K562 (cell line): Measurements from ENCODE around the gene CCSER1. TPM values are rescaled to one million over a fixed set of nuclear protein-coding genes. Genes with fewer than 3 reads are reported as not detected.

ENCODE experiments used
- ATAC-seq: fragments of 200-7000 bp; cut with Tn5 transposase; 3 replicates; pipeline ENCODE4 v1.9.1; 2020; ENCODE audit warnings: moderate library complexity
- BruUV-seq: library from RNA; stranded (reverse); fragments of 400-500 nt; replicated peaks from 2 replicates; lab custom pipeline; 2021; lab: Mats Ljungman, UMichigan
- CTCF ChIA-PET: fragments of 300-600 bp; formaldehyde crosslinking; extraction: SDS; loops from one replicate; lab custom pipeline; 2021; ENCODE audit warnings: low intra/inter-chr PET ratio; lab: Yijun Ruan, JAX
- POLR2A ChIA-PET: fragments of 300-600, 350-650 bp; sonication (Branson Sonifier 250); formaldehyde crosslinking; extraction: SDS; loops from one replicate; lab custom pipeline; 2021; ENCODE audit warnings: antibody characterized with exemption, inconsistent platforms; lab: Yijun Ruan, JAX
- DNase-seq, 4 experiments: peaks; one replicate each; pipeline versions ENCODE4 v3.0.0 to v3.0.0-alpha.2; 2011 to 2018; ENCODE audit warnings: low spot score in 3 of 4, mixed read lengths in 3 of 4; ENCODE audit errors: extremely low read depth in 1 of 4
- FAIRE-seq: peaks from 2 replicates; lab custom pipeline; 2011; peaks lifted over from hg19 to GRCh38; lab: Jason Lieb, UNC
- H2AFZ ChIP-seq: 2 replicates; pipeline ENCODE4 v1.6.0; 2011; ENCODE audit warnings: low read depth, low read length, control low read depth, inconsistent platforms
- H3K27ac ChIP-seq: fragments of 200-600 bp; 3 replicates; pipeline ENCODE4 v1.8.0; 2011; ENCODE audit warnings: low read depth, mild to moderate bottlenecking, control low read depth, inconsistent platforms, low read length, moderate library complexity, mixed read lengths; ENCODE audit errors: extremely low read depth
- H3K27me3 ChIP-seq, 2 experiments: fragments of 300-600 bp in 1 of 2; 2 replicates in 1 of 2; 3 replicates in 1 of 2; pipeline versions ENCODE4 v1.6.0 to v1.8.0; 2011; ENCODE audit warnings: inconsistent platforms in 2 of 2, low read length in 2 of 2, mild to moderate bottlenecking in 1 of 2, mixed read lengths in 1 of 2, moderate library complexity in 1 of 2; ENCODE audit not compliant: control insufficient read depth in 2 of 2, insufficient read depth in 2 of 2
- H3K36me3 ChIP-seq: fragments of 300-600 bp; 3 replicates; pipeline ENCODE4 v1.8.0; 2011; ENCODE audit warnings: mild to moderate bottlenecking, low read length, inconsistent platforms; ENCODE audit not compliant: control insufficient read depth, insufficient read depth
- H3K4me1 ChIP-seq, 2 experiments: fragments of 200-600 bp in 1 of 2; replicated peaks in 1 of 2; 2 replicates in 1 of 2; 3 replicates in 1 of 2; pipeline versions ENCODE4 v1.5.1 to v1.8.0; 2011; ENCODE audit warnings: inconsistent platforms in 2 of 2, low read length in 2 of 2, mild to moderate bottlenecking in 1 of 2, mixed read lengths in 1 of 2, moderate library complexity in 1 of 2; ENCODE audit not compliant: control insufficient read depth in 2 of 2, insufficient read depth in 2 of 2
- H3K4me2 ChIP-seq: 2 replicates; pipeline ENCODE4 v1.6.1; 2011; ENCODE audit warnings: low read length, control low read depth, inconsistent platforms, mixed read lengths; ENCODE audit not compliant: insufficient read depth
- H3K4me3 ChIP-seq: fragments of 200-600 bp; sonication (generic), shearing (Covaris generic); 2 replicates; pipeline ENCODE4 v1.5.1; 2016; ENCODE audit warnings: control low read depth, inconsistent platforms
- H3K79me2 ChIP-seq: fragments of 200-600 bp; 3 replicates; pipeline ENCODE4 v1.8.0; 2011; ENCODE audit warnings: low read length, inconsistent platforms; ENCODE audit not compliant: control insufficient read depth, insufficient read depth
- H3K9ac ChIP-seq, 2 experiments: 2 replicates each; pipeline versions ENCODE4 v1.6.0 to v1.6.1; 2011; ENCODE audit warnings: low read depth in 2 of 2, low read length in 2 of 2, control low read depth in 1 of 2, inconsistent platforms in 1 of 2, mild to moderate bottlenecking in 1 of 2, mixed read lengths in 1 of 2; ENCODE audit not compliant: insufficient read depth in 1 of 2
- H3K9me1 ChIP-seq: one replicate; pipeline ENCODE4 v1.6.0; 2011; ENCODE audit warnings: inconsistent platforms, mild to moderate bottlenecking, low read length, moderate library complexity; ENCODE audit not compliant: control insufficient read depth, insufficient read depth
- H3K9me3 ChIP-seq: replicated peaks from 2 replicates; pipeline ENCODE4 v1.5.1; 2011; ENCODE audit warnings: low read depth, low read length, inconsistent platforms; ENCODE audit not compliant: control insufficient read depth, insufficient read depth
- H4K20me1 ChIP-seq: replicated peaks from 2 replicates; pipeline ENCODE4 v1.6.1; 2011; ENCODE audit warnings: low read length, inconsistent platforms, mixed read lengths; ENCODE audit not compliant: control insufficient read depth, insufficient read depth
- BRD4 ChIP-seq: fragments of 200-600 bp; sonication (generic); IDR thresholded peaks from 2 replicates; pipeline ENCODE4 v1.6.1; 2017; ENCODE audit warnings: inconsistent platforms
- FOS ChIP-seq: IDR thresholded peaks from 3 replicates; pipeline ENCODE4 v1.6.1; 2011; ENCODE audit not compliant: insufficient read length; ENCODE audit errors: extremely low read depth
- GABPB1 ChIP-seq: sonication (generic); formaldehyde crosslinking; IDR thresholded peaks from 2 replicates; pipeline ENCODE4 v1.8.0; 2022; ENCODE audit warnings: mild to moderate bottlenecking, missing genetic modification reagents
- MAZ ChIP-seq, 2 experiments: fragments of 450-650 bp in 1 of 2; sonication (generic) in 1 of 2; formaldehyde crosslinking; IDR thresholded peaks in 1 of 2; conservative IDR thresholded peaks in 1 of 2; 2 replicates each; pipeline versions ENCODE4 v1.4.0 to v1.5.0; 2020; ENCODE audit warnings: mild to moderate bottlenecking in 1 of 2, missing genetic modification reagents in 1 of 2
- RBM25 ChIP-seq: fragments of 200-400 bp; formaldehyde crosslinking; IDR thresholded peaks from 2 replicates; pipeline ENCODE4 v1.6.1; 2018; ENCODE audit warnings: low read length, low read depth, moderate library complexity; ENCODE audit not compliant: severe bottlenecking
- SREBF1 ChIP-seq: fragments of 150-350 bp; IDR thresholded peaks from 2 replicates; pipeline ENCODE4 v1.6.1; 2014; ENCODE audit warnings: antibody characterized with exemption, low read depth, low read length, borderline replicate concordance
- TRIM24 ChIP-seq, 2 experiments: fragments of 450-650 bp; IDR thresholded peaks; 2 replicates each; pipeline ENCODE4 v1.6.1; 2016
- ZNF146 ChIP-seq: IDR thresholded peaks from one replicate; pipeline ENCODE4 v1.6.1; 2018; ENCODE audit warnings: missing compliant biosample characterization; ENCODE audit not compliant: unreplicated experiment
- ZNF239 ChIP-seq: fragments of 250-450 bp; sonication (Bioruptor Pico); IDR thresholded peaks from 2 replicates; pipeline ENCODE4 v1.4.0; 2020; ENCODE audit warnings: mild to moderate bottlenecking
- WGBS: fragments of 100-300 bp; shearing (Covaris generic); methylation state at CpG from one replicate; pipeline ENCODE4 v1.1.6; 2016; ENCODE audit warnings: low coverage, mixed read lengths; ENCODE audit not compliant: insufficient coverage; ENCODE audit errors: missing lambda C conversion rate; 5-methylcytosine and 5-hydroxymethylcytosine counted together
- in situ Hi-C: fragments of 300-500 bp; cut with MboI; formaldehyde crosslinking; loops from 4 replicates; pipeline ENCODE4 v1.15.0; 2018; ENCODE audit warnings: inconsistent platforms, mixed read lengths
- intact Hi-C: fragments of 100-400 bp; cut with micrococcal nuclease; formaldehyde crosslinking; loops from 2 replicates; pipeline ENCODE4 v1.14.2; 2022
- polyA plus RNA-seq, 8 experiments: library from polyadenylated mRNA; depleted of rRNA in 4 of 8; stranded (reverse) in 5 of 8; unstranded in 3 of 8; fragments of >200 nt; fragmentation: Nextera tagmentation in 2 of 8; fragmentation: Illumina TruSeq in 1 of 8; extraction: Ambion mirVana in 2 of 8; extraction: Trizol in 1 of 8; gene quantifications; 2 replicates each; pipeline versions ENCODE4 v1.2.1 to v1.2.3, GENCODE V29; 2011 to 2014; ENCODE audit warnings: inconsistent platforms in 1 of 8, missing spikeins in 1 of 8
- total RNA-seq, 7 experiments: library from RNA; depleted of rRNA in 6 of 7; stranded (reverse); fragments of >200 nt in 6 of 7; fragmentation: Illumina TruSeq in 2 of 7; extraction: Trizol in 2 of 7; gene quantifications; 2 replicates each; pipeline versions ENCODE4 v1.2.1 to v1.2.3, GENCODE V29; 2011 to 2021; ENCODE audit warnings: low replicate concordance in 1 of 7
- TF ChIP-seq, protein P1 (sequence below): sonication (generic); formaldehyde crosslinking; IDR thresholded peaks from 2 replicates; pipeline ENCODE4 v1.8.1; 2023; ENCODE audit warnings: missing genetic modification reagents, mild to moderate bottlenecking, borderline replicate concordance
- TF ChIP-seq, protein P2 (sequence below): sonication (generic); formaldehyde crosslinking; IDR thresholded peaks from 2 replicates; pipeline ENCODE4 v1.8.0; 2022; ENCODE audit warnings: mild to moderate bottlenecking, missing genetic modification reagents
- TF ChIP-seq, protein P3 (sequence below): fragments of 450-650 bp; IDR thresholded peaks from 2 replicates; pipeline ENCODE4 v1.6.1; 2016
- TF ChIP-seq, protein P4 (sequence below), 2 experiments: fragments of 450-650 bp; conservative IDR thresholded peaks; 2 replicates each; pipeline ENCODE4 v1.6.1; 2017; ENCODE audit warnings: mild to moderate bottlenecking in 2 of 2, moderate library complexity in 2 of 2

CCSER1 gene
- total and polyA plus RNA-seq, 9 of the 15 experiments (the other 6 are each of a cell fraction or from before 2014, with no cell fraction given): not detected

DNA sequence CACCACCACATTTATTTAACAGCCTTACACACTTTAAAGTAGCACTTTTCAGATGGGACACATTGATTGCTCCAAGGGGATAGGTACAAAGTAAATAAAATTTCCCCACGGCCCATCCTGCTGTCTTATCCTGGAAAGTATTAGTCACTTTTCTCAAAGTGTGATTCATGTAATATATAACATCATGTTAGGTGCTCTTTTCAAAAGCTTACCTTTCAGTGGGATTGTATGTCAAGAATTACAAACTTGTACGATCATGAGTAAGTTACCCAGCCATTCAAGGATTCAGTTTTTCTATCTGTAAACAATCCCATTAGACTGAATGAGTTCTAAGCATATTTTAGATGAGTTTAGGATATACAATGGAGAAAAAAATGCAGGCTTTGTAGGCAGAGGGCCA lies 1300.0 kb downstream of the CCSER1 start (continued):
- TF ChIP-seq, protein P1, sequence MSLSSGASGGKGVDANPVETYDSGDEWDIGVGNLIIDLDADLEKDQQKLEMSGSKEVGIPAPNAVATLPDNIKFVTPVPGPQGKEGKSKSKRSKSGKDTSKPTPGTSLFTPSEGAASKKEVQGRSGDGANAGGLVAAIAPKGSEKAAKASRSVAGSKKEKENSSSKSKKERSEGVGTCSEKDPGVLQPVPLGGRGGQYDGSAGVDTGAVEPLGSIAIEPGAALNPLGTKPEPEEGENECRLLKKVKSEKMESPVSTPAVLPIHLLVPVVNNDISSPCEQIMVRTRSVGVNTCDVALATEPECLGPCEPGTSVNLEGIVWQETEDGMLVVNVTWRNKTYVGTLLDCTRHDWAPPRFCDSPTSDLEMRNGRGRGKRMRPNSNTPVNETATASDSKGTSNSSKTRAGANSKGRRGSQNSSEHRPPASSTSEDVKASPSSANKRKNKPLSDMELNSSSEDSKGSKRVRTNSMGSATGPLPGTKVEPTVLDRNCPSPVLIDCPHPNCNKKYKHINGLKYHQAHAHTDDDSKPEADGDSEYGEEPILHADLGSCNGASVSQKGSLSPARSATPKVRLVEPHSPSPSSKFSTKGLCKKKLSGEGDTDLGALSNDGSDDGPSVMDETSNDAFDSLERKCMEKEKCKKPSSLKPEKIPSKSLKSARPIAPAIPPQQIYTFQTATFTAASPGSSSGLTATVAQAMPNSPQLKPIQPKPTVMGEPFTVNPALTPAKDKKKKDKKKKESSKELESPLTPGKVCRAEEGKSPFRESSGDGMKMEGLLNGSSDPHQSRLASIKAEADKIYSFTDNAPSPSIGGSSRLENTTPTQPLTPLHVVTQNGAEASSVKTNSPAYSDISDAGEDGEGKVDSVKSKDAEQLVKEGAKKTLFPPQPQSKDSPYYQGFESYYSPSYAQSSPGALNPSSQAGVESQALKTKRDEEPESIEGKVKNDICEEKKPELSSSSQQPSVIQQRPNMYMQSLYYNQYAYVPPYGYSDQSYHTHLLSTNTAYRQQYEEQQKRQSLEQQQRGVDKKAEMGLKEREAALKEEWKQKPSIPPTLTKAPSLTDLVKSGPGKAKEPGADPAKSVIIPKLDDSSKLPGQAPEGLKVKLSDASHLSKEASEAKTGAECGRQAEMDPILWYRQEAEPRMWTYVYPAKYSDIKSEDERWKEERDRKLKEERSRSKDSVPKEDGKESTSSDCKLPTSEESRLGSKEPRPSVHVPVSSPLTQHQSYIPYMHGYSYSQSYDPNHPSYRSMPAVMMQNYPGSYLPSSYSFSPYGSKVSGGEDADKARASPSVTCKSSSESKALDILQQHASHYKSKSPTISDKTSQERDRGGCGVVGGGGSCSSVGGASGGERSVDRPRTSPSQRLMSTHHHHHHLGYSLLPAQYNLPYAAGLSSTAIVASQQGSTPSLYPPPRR: no peak
- TF ChIP-seq GABPB1 (CRISPR knock-in tag): no peak
- TF ChIP-seq MAZ (CRISPR knock-in tag; conservative IDR thresholded peaks at IDR 0.05 in 1 of 2, IDR thresholded peaks at IDR 0.05 in 1 of 2): no peak
- no peak for TF ChIP-seq ZNF146 (CRISPR knock-in tag)

DNA sequence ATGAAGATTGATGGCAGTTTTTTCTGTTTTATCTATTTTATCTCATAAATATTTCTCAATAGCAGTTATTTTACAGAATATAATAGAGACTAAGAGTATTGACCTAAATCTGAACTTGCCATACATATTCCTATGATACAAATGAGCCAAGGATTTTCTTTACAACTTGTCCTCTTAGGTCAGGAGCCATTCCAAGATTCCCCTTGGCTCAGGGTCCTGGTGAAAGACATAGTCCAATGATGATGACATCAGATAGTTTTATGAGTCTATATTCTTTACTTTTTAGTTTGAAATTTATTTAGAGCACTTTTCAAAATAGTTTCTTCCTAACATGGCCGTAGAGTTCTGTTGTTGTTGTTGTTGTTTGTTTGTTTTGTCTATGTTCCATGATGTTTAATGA lies 1307.4 kb downstream of the CCSER1 start:
- DNase-seq: no peak
- Histone ChIP-seq H3K4me3 (no peak overlapping the region), H3K27ac (no peak overlapping the region), H3K9ac (no peak overlapping the region), H4K20me1 (no peaks in the 10 kb centered on the region), H3K4me1 (no peaks in the 10 kb centered on the region), H3K79me2 (no peaks in the 10 kb centered on the region), H3K36me3 (no peaks in the 10 kb centered on the region), H2AFZ (no peak overlapping the region), H3K27me3 (no peaks in the 10 kb centered on the region), H3K4me2 (no peak overlapping the region), H3K9me3 (no peaks in the 10 kb centered on the region), H3K9me1 (no peaks in the 10 kb centered on the region)
- BruUV-seq: no TSS peak
- no peak for ATAC-seq
- WGBS: 0% methylated on average over 1 of the region's 1 CpG
- ChIA-PET POLR2A (no interaction called here), CTCF (no interaction called here)
- intact Hi-C loops: no loop called here
- FAIRE-seq: no peak
- in situ Hi-C loops: no loop called here
- TF ChIP-seq TRIM24 (IDR thresholded peaks at IDR 0.05) (no peak), RBM25 (no peak), ZNF239 (CRISPR knock-in tag) (no peak), BRD4 (no peak), SREBF1 (no peak), FOS (no peak)
- TF ChIP-seq, protein P2, sequence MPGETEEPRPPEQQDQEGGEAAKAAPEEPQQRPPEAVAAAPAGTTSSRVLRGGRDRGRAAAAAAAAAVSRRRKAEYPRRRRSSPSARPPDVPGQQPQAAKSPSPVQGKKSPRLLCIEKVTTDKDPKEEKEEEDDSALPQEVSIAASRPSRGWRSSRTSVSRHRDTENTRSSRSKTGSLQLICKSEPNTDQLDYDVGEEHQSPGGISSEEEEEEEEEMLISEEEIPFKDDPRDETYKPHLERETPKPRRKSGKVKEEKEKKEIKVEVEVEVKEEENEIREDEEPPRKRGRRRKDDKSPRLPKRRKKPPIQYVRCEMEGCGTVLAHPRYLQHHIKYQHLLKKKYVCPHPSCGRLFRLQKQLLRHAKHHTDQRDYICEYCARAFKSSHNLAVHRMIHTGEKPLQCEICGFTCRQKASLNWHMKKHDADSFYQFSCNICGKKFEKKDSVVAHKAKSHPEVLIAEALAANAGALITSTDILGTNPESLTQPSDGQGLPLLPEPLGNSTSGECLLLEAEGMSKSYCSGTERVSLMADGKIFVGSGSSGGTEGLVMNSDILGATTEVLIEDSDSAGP (CRISPR knock-in tag): no peak
- TF ChIP-seq, protein P3, sequence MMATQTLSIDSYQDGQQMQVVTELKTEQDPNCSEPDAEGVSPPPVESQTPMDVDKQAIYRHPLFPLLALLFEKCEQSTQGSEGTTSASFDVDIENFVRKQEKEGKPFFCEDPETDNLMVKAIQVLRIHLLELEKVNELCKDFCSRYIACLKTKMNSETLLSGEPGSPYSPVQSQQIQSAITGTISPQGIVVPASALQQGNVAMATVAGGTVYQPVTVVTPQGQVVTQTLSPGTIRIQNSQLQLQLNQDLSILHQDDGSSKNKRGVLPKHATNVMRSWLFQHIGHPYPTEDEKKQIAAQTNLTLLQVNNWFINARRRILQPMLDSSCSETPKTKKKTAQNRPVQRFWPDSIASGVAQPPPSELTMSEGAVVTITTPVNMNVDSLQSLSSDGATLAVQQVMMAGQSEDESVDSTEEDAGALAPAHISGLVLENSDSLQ: no peak
- TF ChIP-seq, protein P4, sequence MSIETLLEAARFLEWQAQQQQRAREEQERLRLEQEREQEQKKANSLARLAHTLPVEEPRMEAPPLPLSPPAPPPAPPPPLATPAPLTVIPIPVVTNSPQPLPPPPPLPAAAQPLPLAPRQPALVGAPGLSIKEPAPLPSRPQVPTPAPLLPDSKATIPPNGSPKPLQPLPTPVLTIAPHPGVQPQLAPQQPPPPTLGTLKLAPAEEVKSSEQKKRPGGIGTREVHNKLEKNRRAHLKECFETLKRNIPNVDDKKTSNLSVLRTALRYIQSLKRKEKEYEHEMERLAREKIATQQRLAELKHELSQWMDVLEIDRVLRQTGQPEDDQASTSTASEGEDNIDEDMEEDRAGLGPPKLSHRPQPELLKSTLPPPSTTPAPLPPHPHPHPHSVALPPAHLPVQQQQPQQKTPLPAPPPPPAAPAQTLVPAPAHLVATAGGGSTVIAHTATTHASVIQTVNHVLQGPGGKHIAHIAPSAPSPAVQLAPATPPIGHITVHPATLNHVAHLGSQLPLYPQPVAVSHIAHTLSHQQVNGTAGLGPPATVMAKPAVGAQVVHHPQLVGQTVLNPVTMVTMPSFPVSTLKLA (conservative IDR thresholded peaks at IDR 0.05): no peak
